WTC11 (cell line): ENCODE results near the gene ICAM1. TPM values are rescaled to one million over a fixed set of nuclear protein-coding genes. Genes with fewer than 3 reads are reported as not detected.

ENCODE experiments used
- ATF1 ChIP-seq: sonication (generic); formaldehyde crosslinking; IDR thresholded peaks from 2 replicates; pipeline ENCODE4 v1.8.1; 2023; ENCODE audit warnings: mild to moderate bottlenecking, moderate library complexity, missing genetic modification reagents
- ESRRA ChIP-seq: sonication (generic); formaldehyde crosslinking; IDR thresholded peaks from 2 replicates; pipeline ENCODE4 v1.8.1; 2022; ENCODE audit warnings: mild to moderate bottlenecking, missing genetic modification reagents, borderline replicate concordance
- RELA ChIP-seq: sonication (generic); formaldehyde crosslinking; IDR thresholded peaks from 2 replicates; pipeline ENCODE4 v1.8.1; 2022; ENCODE audit warnings: missing genetic modification reagents, mild to moderate bottlenecking, borderline replicate concordance
- SOX15 ChIP-seq: fragments of 250-450 bp; sonication (Bioruptor Pico); IDR thresholded peaks from 2 replicates; pipeline ENCODE4 v1.9.0; 2021; ENCODE audit warnings: mild to moderate bottlenecking
- TCF7 ChIP-seq: sonication (generic); formaldehyde crosslinking; IDR thresholded peaks from 2 replicates; pipeline ENCODE4 v1.8.0; 2022; ENCODE audit warnings: mild to moderate bottlenecking, low read depth, missing genetic modification reagents, moderate library complexity
- TEAD1 ChIP-seq: sonication (generic); formaldehyde crosslinking; IDR thresholded peaks from 2 replicates; pipeline ENCODE4 v1.8.0; 2022; ENCODE audit warnings: mild to moderate bottlenecking, missing genetic modification reagents
- ZMAT4 ChIP-seq: fragments of 250-450 bp; sonication (Bioruptor Pico); IDR thresholded peaks from 2 replicates; pipeline ENCODE4 v1.9.0; 2021; ENCODE audit warnings: mild to moderate bottlenecking
- total RNA-seq: library from RNA; stranded (reverse); gene quantifications from 3 replicates; pipeline ENCODE4 v1.2.3, GENCODE V29; 2021
- TF ChIP-seq, protein P1 (sequence below): sonication (generic); formaldehyde crosslinking; IDR thresholded peaks from 2 replicates; pipeline ENCODE4 v1.8.0; 2023; ENCODE audit warnings: missing genetic modification reagents, mild to moderate bottlenecking, borderline replicate concordance
- TF ChIP-seq, protein P2 (sequence below): sonication (generic); formaldehyde crosslinking; IDR thresholded peaks from 2 replicates; pipeline ENCODE4 v1.8.1; 2022; ENCODE audit warnings: mild to moderate bottlenecking, missing genetic modification reagents, moderate library complexity, borderline replicate concordance
- TF ChIP-seq, protein P3 (sequence below): sonication (generic); formaldehyde crosslinking; IDR thresholded peaks from 2 replicates; pipeline ENCODE4 v1.8.1; 2023; ENCODE audit warnings: mild to moderate bottlenecking, missing genetic modification reagents, borderline replicate concordance
- TF ChIP-seq, protein P4 (sequence below): sonication (generic); formaldehyde crosslinking; IDR thresholded peaks from 2 replicates; pipeline ENCODE4 v1.8.0; 2023; ENCODE audit warnings: missing genetic modification reagents
- TF ChIP-seq, protein P5 (sequence below): fragments of 250-450 bp; sonication (Bioruptor Pico); IDR thresholded peaks from 2 replicates; pipeline ENCODE4 v2.1.2; 2022; ENCODE audit warnings: mild to moderate bottlenecking, moderate library complexity
- TF ChIP-seq, protein P6 (sequence below): sonication (generic); formaldehyde crosslinking; IDR thresholded peaks from 2 replicates; pipeline ENCODE4 v1.8.1; 2023; ENCODE audit warnings: mild to moderate bottlenecking, missing genetic modification reagents, moderate library complexity

Gene ICAM1
- total RNA-seq, 1 experiment from 2014 or later, result 3.8 TPM

DNA sequence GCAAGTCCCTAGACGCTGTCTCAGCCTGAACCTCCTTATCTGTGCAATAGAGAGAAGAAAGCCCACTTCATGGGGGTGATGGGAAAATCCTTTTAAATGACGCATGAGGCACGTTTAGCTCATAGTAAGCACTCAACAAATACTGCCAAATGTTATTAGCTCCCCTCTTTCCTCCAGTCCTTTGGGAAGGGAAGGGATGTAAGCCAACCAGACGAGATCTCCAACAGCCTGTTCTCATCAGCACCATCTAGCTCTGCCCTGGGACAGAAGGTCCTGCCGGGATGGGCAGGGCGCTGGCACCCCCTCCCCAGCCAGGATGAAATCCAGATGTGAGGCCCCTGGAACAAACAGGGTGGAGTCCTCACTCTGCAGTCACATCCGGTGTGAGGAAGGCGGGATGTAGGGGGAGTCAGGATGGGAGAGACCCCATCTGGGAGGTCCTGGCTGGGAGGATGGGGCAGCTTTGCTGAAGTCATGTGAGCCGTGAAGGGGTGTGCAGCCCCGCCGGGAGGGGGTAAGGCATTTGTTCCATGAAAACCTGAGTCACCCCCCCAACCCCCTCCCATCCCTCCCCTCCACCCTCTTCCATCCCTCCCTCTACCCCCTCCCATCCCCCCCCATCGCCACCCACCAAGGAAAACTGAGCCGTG, 44.4 kb upstream of the ICAM1 start (continued):
- TF ChIP-seq, protein P1, sequence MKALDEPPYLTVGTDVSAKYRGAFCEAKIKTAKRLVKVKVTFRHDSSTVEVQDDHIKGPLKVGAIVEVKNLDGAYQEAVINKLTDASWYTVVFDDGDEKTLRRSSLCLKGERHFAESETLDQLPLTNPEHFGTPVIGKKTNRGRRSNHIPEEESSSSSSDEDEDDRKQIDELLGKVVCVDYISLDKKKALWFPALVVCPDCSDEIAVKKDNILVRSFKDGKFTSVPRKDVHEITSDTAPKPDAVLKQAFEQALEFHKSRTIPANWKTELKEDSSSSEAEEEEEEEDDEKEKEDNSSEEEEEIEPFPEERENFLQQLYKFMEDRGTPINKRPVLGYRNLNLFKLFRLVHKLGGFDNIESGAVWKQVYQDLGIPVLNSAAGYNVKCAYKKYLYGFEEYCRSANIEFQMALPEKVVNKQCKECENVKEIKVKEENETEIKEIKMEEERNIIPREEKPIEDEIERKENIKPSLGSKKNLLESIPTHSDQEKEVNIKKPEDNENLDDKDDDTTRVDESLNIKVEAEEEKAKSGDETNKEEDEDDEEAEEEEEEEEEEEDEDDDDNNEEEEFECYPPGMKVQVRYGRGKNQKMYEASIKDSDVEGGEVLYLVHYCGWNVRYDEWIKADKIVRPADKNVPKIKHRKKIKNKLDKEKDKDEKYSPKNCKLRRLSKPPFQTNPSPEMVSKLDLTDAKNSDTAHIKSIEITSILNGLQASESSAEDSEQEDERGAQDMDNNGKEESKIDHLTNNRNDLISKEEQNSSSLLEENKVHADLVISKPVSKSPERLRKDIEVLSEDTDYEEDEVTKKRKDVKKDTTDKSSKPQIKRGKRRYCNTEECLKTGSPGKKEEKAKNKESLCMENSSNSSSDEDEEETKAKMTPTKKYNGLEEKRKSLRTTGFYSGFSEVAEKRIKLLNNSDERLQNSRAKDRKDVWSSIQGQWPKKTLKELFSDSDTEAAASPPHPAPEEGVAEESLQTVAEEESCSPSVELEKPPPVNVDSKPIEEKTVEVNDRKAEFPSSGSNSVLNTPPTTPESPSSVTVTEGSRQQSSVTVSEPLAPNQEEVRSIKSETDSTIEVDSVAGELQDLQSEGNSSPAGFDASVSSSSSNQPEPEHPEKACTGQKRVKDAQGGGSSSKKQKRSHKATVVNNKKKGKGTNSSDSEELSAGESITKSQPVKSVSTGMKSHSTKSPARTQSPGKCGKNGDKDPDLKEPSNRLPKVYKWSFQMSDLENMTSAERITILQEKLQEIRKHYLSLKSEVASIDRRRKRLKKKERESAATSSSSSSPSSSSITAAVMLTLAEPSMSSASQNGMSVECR (CRISPR knock-in tag), result no peak
- TF ChIP-seq RELA (CRISPR knock-in tag), result no peak
- TF ChIP-seq, protein P2, sequence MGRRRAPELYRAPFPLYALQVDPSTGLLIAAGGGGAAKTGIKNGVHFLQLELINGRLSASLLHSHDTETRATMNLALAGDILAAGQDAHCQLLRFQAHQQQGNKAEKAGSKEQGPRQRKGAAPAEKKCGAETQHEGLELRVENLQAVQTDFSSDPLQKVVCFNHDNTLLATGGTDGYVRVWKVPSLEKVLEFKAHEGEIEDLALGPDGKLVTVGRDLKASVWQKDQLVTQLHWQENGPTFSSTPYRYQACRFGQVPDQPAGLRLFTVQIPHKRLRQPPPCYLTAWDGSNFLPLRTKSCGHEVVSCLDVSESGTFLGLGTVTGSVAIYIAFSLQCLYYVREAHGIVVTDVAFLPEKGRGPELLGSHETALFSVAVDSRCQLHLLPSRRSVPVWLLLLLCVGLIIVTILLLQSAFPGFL (CRISPR knock-in tag), result no peak
- no peak for TF ChIP-seq ATF1 (CRISPR knock-in tag)
- TF ChIP-seq, protein P3, sequence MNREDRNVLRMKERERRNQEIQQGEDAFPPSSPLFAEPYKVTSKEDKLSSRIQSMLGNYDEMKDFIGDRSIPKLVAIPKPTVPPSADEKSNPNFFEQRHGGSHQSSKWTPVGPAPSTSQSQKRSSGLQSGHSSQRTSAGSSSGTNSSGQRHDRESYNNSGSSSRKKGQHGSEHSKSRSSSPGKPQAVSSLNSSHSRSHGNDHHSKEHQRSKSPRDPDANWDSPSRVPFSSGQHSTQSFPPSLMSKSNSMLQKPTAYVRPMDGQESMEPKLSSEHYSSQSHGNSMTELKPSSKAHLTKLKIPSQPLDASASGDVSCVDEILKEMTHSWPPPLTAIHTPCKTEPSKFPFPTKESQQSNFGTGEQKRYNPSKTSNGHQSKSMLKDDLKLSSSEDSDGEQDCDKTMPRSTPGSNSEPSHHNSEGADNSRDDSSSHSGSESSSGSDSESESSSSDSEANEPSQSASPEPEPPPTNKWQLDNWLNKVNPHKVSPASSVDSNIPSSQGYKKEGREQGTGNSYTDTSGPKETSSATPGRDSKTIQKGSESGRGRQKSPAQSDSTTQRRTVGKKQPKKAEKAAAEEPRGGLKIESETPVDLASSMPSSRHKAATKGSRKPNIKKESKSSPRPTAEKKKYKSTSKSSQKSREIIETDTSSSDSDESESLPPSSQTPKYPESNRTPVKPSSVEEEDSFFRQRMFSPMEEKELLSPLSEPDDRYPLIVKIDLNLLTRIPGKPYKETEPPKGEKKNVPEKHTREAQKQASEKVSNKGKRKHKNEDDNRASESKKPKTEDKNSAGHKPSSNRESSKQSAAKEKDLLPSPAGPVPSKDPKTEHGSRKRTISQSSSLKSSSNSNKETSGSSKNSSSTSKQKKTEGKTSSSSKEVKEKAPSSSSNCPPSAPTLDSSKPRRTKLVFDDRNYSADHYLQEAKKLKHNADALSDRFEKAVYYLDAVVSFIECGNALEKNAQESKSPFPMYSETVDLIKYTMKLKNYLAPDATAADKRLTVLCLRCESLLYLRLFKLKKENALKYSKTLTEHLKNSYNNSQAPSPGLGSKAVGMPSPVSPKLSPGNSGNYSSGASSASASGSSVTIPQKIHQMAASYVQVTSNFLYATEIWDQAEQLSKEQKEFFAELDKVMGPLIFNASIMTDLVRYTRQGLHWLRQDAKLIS (CRISPR knock-in tag), result no peak
- no peak for TF ChIP-seq ESRRA (CRISPR knock-in tag)
- no peak for TF ChIP-seq ZMAT4 (CRISPR knock-in tag)
- TF ChIP-seq, protein P4, sequence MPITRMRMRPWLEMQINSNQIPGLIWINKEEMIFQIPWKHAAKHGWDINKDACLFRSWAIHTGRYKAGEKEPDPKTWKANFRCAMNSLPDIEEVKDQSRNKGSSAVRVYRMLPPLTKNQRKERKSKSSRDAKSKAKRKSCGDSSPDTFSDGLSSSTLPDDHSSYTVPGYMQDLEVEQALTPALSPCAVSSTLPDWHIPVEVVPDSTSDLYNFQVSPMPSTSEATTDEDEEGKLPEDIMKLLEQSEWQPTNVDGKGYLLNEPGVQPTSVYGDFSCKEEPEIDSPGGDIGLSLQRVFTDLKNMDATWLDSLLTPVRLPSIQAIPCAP (CRISPR knock-in tag), result no peak
- TF ChIP-seq, protein P5, sequence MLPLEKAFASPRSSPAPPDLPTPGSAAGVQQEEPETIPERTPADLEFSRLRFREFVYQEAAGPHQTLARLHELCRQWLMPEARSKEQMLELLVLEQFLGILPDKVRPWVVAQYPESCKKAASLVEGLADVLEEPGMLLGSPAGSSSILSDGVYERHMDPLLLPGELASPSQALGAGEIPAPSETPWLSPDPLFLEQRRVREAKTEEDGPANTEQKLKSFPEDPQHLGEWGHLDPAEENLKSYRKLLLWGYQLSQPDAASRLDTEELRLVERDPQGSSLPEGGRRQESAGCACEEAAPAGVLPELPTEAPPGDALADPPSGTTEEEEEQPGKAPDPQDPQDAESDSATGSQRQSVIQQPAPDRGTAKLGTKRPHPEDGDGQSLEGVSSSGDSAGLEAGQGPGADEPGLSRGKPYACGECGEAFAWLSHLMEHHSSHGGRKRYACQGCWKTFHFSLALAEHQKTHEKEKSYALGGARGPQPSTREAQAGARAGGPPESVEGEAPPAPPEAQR (CRISPR knock-in tag), result no peak
- no peak for TF ChIP-seq TCF7
- TF ChIP-seq TEAD1, result no peak
- TF ChIP-seq, protein P6, sequence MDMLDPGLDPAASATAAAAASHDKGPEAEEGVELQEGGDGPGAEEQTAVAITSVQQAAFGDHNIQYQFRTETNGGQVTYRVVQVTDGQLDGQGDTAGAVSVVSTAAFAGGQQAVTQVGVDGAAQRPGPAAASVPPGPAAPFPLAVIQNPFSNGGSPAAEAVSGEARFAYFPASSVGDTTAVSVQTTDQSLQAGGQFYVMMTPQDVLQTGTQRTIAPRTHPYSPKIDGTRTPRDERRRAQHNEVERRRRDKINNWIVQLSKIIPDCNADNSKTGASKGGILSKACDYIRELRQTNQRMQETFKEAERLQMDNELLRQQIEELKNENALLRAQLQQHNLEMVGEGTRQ (CRISPR knock-in tag), result no peak
- no peak for TF ChIP-seq SOX15 (CRISPR knock-in tag)
